ENCODE results near the gene SLC9A3.
A peak's percentile ranks its signal among the peaks of the same experiment; 100 is the strongest.
"Not testable (repeated sequence)": the region's sequence is repeated elsewhere in the genome, so short reads cannot be mapped to it uniquely, and the experiment has no call there.

SLC9A3 gene

DNA sequence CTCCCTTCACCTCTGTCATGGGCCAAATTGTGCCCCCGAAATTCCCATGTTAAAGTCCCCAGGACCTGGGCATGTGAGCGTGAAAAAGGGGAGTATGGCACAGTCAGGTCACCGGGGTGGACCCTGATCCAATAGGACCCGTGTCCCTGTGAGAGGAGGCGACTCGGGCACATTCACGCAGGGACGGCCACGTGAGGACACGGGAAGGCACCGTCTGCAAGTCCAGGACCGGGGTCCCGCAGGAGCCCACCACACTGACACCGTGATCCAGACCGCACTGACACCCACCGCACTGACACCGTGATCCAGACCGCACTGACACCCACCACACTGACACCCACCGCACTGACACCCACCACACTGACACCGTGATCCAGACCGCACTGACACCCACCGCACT is 37.7 kb downstream of the SLC9A3 start:
- not testable (repeated sequence) for DNase-seq

- DNase-seq: no peak
Measured at GRCh38 chr5:485946-486491, 38.2 kb downstream of the SLC9A3 start.

DNA sequence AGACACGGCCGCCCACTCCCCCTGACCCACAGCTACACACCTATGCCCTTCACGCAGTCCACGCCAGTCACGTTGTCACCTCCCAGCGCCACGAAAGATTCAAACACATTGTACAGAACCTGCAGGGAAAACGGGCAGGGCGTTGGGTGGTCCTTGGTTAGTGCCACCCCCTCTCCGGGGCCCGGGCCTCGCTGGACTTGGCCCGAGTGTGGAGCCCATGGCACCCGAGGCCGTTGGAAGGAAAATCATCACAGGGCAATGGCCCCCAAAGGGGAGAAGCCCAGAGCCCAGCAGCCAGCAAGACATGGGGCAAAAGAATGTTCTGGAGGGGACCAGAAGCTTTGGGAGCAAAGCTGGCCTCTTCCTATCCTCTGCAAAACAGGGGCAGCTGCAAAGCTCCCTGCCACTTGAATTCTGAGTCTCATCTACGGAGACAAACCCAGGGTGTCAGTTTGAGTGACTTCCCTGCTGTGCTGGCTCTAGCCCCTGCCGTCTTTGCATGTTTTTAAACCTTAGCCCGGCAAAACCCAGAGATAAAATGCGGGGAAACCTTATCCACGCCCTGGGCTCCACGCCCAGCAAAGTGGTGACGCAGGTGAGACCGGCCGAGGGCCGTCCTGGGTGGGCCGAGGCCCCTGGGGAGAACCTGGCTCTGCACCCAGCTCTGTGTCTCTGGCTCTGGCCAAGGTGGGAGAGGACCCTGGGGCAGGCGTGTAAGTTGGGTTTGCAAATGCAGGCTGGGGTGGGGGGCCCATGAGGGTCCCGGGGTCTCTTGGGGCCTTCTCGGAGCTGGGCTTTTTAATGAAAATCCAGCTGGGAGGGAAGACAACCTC is 38.9 kb downstream of the SLC9A3 start:
- no peak for DNase-seq

DNA sequence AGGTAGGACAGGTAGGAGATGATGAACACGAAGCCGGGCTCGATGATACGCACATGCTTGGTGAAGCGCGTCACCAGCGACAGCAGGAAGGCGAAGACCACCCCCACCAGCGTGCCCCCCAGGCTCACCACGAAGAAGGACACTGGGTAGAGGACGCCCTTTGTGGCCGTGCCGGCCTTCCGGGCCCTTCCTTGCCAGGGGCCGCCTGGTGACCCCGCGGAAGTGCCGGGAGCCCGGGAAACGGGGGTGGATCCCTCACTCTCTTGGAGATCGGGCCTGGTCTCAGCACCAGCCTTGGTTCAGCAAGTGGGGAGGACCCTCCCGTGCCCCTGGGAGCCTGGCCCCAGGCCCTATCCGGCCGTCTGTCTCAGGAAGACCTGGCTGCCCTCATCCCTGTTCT is 39.7 kb downstream of the SLC9A3 start:
- no peak for DNase-seq

DNA sequence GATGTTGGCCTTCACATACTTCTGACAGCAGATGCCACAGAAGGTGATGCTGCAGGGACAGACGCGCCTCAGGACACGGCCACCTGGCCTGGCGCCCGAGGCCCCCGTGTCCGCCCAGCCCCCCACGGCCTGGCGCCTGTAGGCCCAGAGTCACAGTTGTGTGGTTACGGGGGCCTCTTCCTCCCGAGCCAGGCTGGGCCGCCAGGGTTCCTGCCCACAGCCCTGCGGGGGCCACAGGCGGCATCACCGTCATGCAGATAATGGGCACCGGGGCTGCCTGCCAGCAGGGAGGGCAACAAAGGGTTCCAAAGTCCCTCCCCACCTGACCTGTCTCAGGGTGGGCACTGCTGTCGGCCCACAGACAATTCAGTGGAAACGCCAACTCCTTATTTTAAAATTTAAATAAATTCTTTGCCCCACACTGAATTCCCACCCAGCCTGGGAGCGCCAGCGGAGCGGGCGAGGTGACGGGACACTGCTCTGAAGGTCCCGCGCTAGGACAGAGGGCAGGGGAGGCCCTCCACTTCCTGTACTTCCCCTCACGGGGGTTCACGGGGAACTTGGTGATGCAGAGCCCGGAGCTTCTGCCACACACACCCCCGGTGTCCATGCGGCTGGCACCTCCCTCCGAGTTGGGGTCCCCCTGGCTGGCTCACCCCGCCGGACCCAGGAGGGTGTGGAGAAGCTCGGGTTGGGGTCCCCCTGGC is 40.7 kb downstream of the SLC9A3 start:
- DNase-seq: no peak

DNA sequence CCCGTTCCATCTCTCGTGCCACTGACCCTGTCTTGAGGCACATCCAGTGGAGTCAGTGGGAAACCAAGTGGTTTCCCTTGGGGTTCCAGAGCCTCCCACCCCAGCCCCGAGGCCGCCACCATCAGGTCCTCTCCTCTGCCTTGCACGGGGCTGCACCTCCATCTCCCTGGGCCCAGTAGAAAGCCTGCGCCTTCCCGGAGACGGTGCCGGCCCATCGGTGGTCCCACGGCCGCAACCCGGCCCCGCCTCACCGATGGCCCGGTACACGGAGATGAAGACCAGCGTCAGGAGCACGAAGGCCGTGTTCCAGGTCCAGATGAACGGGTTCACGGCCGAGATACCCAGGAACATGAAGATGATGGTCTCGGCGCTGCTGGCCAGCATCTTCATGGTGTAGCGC is 41.2 kb downstream of the SLC9A3 start:
- no peak for DNase-seq

- no peak for DNase-seq
Measured at GRCh38 chr5:482506-482905, 41.7 kb downstream of the SLC9A3 start.

GRCh38 chr5:482021-482420 is 42.2 kb downstream of the SLC9A3 start:
- DNase-seq: no peak

GRCh38 chr5:481347-481746 is 42.9 kb downstream of the SLC9A3 start:
- peak; percentile 29 for DNase-seq

GRCh38 chr5:479566-480319 is 44.5 kb downstream of the SLC9A3 start:
- DNase-seq: no peak

- no peak for DNase-seq
Measured at GRCh38 chr5:478982-479535, 45.2 kb downstream of the SLC9A3 start.

DNA sequence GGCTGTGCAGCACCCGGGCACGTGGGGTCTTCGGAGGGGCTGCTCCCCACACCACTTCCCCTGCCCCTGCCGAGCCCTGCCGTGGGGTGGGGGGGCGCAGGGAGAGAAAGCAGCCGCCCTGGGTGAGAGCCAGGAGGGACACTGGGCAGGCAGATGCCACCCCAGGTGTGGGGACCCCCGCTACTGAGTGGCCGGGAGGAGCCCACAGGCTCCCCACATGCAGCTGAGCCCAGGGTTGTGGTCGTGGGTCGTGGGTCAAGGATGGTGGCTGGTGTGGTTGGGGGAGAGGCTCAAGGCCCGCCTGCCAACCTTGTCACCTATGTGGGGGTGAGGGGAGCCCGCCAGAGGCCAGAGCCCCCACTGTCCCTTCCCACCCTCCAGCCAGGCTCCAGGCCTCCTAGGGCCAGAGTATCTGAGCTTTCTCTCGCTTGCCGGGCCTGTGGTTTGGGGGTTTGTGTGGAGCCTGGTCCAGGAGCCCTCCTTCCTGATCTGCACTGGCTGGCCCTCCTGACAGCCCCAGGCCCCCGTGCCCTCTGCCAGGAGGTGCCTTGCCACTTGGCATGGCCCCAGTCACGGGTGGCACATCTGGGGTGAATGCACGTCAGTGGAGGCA is 45.8 kb downstream of the SLC9A3 start:
- DNase-seq: no peak

DNA sequence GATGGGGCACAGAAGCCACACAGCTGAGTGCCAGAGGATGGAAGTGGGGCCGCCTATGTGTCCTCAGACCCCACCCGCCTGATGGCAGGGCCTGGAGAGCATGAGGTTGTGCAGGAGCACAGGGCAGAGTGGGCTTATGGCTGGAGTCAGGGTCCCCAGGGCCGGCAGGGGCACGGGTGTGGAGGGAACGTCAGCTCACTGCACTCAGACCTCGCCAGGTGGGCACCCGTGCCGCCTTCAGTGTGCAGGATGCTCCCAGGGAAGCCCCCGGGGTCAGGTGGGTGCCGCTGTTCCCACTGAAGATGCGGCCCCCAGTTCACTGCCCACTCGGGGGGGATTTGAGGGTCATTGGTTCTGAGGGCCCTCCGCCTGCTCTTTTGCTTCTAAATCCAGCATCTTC is 46.4 kb downstream of the SLC9A3 start:
- DNase-seq: no peak

DNA sequence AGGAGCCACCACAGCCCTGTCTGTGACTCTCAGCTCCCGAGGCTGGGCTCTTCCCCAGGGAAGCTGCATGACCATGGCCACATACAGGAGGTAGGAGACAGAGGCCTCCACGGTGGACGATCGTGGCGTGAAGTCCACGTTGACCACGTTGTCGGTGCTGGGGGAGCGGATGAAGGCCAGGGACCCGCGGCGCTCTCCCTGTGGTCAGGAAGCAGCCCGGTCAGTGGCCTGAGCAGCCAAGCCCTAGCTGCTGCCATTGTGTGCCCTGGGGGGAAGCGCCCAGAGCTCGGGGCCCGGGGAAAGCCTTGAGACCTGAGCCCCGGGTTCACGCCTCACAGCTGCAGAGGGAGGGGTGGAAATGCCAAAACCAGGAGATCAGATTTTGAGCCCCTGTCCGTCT is 47.0 kb downstream of the SLC9A3 start:
- no peak for DNase-seq

GRCh38 chr5:476814-477175 is 47.5 kb downstream of the SLC9A3 start:
- DNase-seq: no peak

DNA sequence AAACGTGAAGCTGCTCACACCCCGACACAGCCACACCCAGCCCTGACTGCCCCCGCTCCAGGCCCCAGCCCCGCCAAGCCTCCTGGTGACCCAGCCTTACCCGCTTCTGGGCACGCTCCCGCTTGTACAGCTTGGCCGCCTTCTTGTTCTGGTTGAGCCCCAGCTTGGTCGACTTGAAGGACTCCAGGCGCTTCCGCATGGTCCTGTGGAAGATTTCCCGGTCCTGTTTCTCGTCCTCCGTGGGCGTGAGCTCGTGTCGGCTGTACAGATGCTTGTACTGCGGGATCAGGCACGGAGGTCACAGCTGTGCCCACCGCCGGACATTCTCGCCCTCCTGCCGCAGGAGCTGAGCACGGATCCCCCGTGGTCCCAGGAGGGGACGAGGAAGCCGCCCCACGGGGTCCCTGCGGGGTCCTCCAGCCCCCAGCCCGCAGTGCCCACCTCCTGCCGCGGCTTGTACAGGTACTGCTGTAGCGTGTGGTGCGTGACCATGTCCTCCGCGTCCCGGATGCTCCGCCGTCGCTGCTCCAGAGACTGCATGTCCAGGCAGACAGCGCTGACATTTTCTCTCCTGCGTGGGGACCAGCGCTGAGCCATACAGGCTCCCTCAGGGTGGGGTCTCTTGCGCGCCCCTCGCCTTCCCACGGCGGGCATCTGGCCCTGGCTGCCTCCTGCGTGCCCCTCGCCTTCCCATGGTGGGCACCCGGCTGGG is 48.0 kb downstream of the SLC9A3 start:
- DNase-seq: no peak

- DNase-seq: no peak
Measured at GRCh38 chr5:475704-476101, 48.5 kb downstream of the SLC9A3 start.

GRCh38 chr5:474840-475661 is 49.2 kb downstream of the SLC9A3 start:
- DNase-seq: peak; percentile 31

DNA sequence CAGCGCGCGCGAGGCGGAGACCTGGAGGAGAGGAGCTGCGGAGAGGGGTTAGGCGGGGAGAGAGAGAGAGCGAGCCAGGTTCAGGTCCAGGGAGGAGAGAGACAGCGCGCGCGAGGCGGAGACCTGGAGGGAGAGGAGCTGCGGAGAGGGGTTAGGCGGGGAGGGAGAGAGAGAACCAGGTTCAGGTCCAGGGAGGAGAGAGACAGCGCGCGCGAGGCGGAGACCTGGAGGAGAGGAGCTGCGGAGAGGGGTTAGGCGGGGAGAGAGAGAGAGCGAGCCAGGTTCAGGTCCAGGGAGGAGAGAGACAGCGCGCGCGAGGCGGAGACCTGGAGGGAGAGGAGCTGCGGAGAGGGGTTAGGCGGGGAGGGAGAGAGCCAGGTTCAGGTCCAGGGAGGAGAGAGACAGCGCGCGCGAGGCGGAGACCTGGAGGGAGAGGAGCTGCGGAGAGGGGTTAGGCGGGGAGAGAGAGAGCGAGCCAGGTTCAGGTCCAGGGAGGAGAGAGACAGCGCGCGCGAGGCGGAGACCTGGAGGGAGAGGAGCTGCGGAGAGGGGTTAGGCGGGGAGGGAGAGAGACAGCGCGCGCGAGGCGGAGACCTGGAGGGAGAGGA is 49.9 kb downstream of the SLC9A3 start:
- DNase-seq: not testable (repeated sequence)

- peak; percentile 73 for DNase-seq
Measured at GRCh38 chr5:473551-474192, 50.6 kb downstream of the SLC9A3 start.

Data from RPMI8226 (cell line).